ENCODE results near the gene GRK3.

GRCh38 chr22:25695146-25695545 lies 130.7 kb downstream of the GRK3 start:
- TF ChIP-seq POLR2A (IDR thresholded peaks at IDR 0.05; ENCODE audit: low read depth, low read length): no peak
- TF ChIP-seq CTCF (conservative IDR thresholded peaks at IDR 0.05; ENCODE audit: low read depth, low read length): no peak
- no peak for TF ChIP-seq MXI1 (IDR thresholded peaks at IDR 0.05; ENCODE audit: borderline replicate concordance, low read depth, low read length)
- no peak for TF ChIP-seq RCOR1 (IDR thresholded peaks at IDR 0.05; ENCODE audit: insufficient replicate concordance, low read length)
- no peak for TF ChIP-seq BHLHE40 (IDR thresholded peaks at IDR 0.05; ENCODE audit: low read depth, low read length)
- no peak for TF ChIP-seq NFE2L2 (IDR thresholded peaks at IDR 0.05; ENCODE audit: low read depth, low read length)
- TF ChIP-seq RFX5 (IDR thresholded peaks at IDR 0.05; ENCODE audit: low read depth, low read length): no peak
- TF ChIP-seq FOS (IDR thresholded peaks at IDR 0.05; ENCODE audit: low read depth, low read length): no peak
- TF ChIP-seq CHD1 (IDR thresholded peaks at IDR 0.05; ENCODE audit: low read depth, low read length): no peak

All from IMR-90 (cell line).